Suprapubic skin (tissue), 4 donors: ENCODE data around the gene TTYH1.

Experiments
- CTCF ChIP-seq, 2 donors: fragments of 200-600 bp in 1 of 2; fragments of 450-650 bp in 1 of 2; sonication (generic) in 1 of 2; IDR thresholded peaks; one replicate each; pipeline ENCODE4 v1.5.1; 2016 to 2019; ENCODE audit warnings: antibody characterized with exemption in 2 of 2, mild to moderate bottlenecking in 1 of 2, moderate library complexity in 1 of 2
- EP300 ChIP-seq: sonication (generic); formaldehyde crosslinking; IDR thresholded peaks from one replicate; pipeline ENCODE4 v1.6.1; 2017; ENCODE audit warnings: antibody characterized with exemption
- POLR2AphosphoS5 ChIP-seq, 3 donors: sonication (generic); formaldehyde crosslinking; IDR thresholded peaks; one replicate each; pipeline ENCODE4 v1.6.1; 2017; ENCODE audit warnings: antibody characterized with exemption in 3 of 3

- TF ChIP-seq CTCF (IDR thresholded peaks at IDR 0.05), result no peak
- TF ChIP-seq EP300, result no peak
- TF ChIP-seq POLR2AphosphoS5 (IDR thresholded peaks at IDR 0.05), result no peak
Observed at GRCh38 chr19:54454781-54455675, 39.8 kb downstream of the TTYH1 start.
